Activated naive CD8-positive, alpha-beta T cell treated with anti-CD3 and anti-CD28 coated beads for 36 hours (primary cell): Measurements from ENCODE around the gene EFR3B. TPM values are rescaled to one million over a fixed set of nuclear protein-coding genes. Genes with fewer than 3 reads are reported as not detected.
"Not testable (repeated sequence)": the region's sequence is repeated elsewhere in the genome, so short reads cannot be mapped to it uniquely, and the experiment has no call there.

Source experiments
- DNase-seq: peaks from one replicate; pipeline ENCODE4 v3.0.0; 2021
- H3K27ac Mint-ChIP-seq: one replicate; pipeline ENCODE4 v1.8.0; 2022; ENCODE audit warnings: mild to moderate bottlenecking, moderate library complexity, mixed read lengths
- H3K27me3 Mint-ChIP-seq: one replicate; pipeline ENCODE4 v1.8.0; 2022; ENCODE audit warnings: mild to moderate bottlenecking, mixed read lengths
- H3K36me3 Mint-ChIP-seq: one replicate; pipeline ENCODE4 v1.8.0; 2021; ENCODE audit warnings: mild to moderate bottlenecking, mixed read lengths
- H3K4me1 Mint-ChIP-seq: one replicate; pipeline ENCODE4 v1.8.0; 2021; ENCODE audit warnings: mixed read lengths
- H3K4me3 Mint-ChIP-seq: one replicate; pipeline ENCODE4 v1.8.0; 2022; ENCODE audit warnings: mild to moderate bottlenecking, moderate library complexity, mixed read lengths
- H3K9me3 Mint-ChIP-seq: one replicate; pipeline ENCODE4 v1.8.0; 2022; ENCODE audit warnings: mixed read lengths
- total RNA-seq, 2 experiments: library from RNA; stranded (reverse); gene quantifications; one replicate each; pipeline ENCODE4 v1.2.3, GENCODE V29; 2021

The EFR3B gene
- total RNA-seq, 2 experiments from 2014 or later = 0.06 to 0.08 TPM

DNA sequence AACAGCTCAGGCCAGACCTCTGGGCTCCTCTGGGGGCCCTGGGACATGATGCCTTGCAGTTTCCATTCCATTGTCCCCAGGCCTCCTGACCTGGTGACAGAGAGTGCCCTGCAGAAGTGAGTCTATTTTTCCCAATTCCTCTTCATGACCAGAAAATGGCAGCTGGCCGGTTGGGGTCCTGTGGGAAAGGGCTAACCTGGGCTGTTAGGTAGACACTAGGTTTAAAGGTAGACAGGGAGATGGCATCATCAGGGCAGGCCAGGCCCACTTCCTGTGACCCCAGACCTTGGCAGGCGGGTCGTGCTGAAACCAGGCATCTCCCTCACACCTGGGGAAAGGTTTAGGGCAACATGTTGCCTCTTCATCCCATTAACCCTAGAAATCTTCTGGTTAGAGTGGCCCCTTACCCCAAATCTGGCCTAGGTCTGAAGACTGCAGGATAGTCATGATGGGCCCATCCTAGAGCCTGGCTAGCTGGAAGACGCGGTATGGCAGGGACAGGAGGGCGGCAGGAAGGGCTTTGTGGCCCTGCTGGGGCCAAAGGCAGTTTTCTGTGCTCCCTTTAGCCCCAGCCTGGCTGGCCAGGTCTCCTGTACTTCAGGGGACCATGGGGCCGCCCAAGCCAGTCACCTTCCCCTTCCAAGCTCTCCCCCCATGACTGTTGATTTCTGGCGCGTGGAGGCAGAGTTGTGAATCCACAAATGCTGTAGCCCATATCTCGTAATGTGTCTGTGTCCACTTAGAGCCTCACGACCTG, 116.4 kb downstream of the EFR3B start:
- peaks cover 5% of the 10 kb centered on the region for H3K9me3 Mint-ChIP-seq
- H3K27ac Mint-ChIP-seq = no peak overlapping the region
- no peak for DNase-seq
- H3K4me1 Mint-ChIP-seq = peaks cover 13% of the 10 kb centered on the region
- H3K36me3 Mint-ChIP-seq = peaks cover 13% of the 10 kb centered on the region
- H3K27me3 Mint-ChIP-seq = no peaks in the 10 kb centered on the region
- no peak overlapping the region for H3K4me3 Mint-ChIP-seq

DNA sequence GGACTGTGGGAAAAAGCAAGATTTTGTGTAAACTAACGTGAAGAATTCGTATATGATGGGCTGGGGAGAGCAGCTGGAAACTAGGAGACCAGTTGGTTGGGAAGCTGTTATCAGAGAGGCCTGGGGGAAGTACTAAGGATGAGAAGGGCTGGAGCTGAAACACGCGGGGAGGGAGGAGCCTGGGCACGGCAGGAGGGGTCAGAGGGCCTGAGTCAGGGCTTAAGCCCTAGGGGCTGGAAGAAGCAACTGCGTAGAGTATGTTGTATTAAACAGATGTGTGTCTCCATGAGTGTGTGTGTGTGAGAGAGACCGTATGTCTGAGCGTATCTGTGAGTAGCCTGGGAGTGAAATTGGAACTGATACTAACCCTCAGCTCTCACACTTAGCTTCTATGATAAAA, 118.1 kb downstream of the EFR3B start:
- Mint-ChIP-seq H3K4me1 (peaks cover 13% of the 10 kb centered on the region), H3K4me3 (peak overlapping the region; percentile 83), H3K9me3 (peaks cover 5% of the 10 kb centered on the region), H3K36me3 (peaks cover 13% of the 10 kb centered on the region), H3K27me3 (no peaks in the 10 kb centered on the region), H3K27ac (peak overlapping the region; percentile 86)
- no peak for DNase-seq

DNA sequence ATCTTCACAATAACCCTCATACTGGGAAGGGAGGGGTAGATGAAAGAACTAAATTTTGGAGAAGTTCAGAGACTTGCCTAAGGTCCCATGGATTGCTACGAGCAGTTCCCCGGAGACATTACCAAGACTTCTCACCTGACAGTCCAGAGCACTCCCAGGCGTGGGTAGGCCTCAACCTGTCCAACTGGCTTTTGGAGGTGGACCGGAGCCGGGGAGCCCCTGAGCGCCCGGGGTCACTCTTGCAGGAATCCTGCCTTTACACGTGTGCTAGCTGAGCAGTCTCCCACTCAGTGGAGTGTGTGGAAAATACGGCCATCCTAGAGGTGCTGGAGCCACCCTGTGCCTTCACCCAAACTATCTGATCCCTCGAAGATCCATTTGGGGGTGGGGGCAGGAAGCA, 118.5 kb downstream of the EFR3B start:
- Mint-ChIP-seq H3K27ac (peak overlapping the region; percentile 86), H3K9me3 (peaks cover 5% of the 10 kb centered on the region), H3K4me3 (peak overlapping the region; percentile 83)

DNA sequence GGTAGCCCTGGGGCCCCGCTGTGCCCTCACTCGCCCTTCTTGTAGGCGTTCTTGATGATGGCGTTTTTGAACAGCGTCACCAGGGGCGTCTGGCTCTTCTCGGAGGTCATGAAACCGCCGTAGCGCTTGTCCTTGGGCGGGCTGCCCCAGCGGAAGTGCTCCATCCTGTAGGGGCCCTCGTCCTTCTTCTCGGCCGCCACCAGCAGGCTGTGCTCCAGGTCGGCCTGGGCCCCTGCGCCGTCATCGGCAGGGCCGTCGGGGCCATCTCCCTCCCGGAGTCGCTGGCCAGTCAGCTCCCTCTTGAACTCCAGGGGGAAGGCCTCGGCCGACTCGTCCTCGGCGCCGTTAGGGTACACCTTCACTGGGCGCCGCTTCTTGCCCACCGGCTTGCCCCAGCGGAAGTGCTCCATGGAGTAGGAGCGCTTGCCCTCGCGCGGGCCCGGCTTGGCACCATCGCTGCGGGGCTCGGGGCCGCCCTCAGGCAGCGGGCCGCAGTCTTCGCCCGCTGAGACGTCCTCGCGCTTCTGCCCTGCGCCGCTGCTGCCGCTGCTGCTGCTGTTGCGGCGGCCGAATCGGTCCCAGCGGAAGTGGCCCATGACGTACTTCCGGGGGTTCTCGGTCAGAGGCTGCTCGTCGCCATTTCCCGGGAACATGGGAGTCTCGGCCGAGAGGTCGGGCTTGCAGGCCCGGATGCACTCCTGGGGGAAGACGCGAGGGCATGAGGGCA, 119.3 kb downstream of the EFR3B start:
- DNase-seq = peak; percentile 78
- Mint-ChIP-seq H3K27ac (peak overlapping the region; percentile 86), H3K9me3 (peaks cover 5% of the 10 kb centered on the region), H3K27me3 (no peaks in the 10 kb centered on the region), H3K4me1 (peaks cover 22% of the 10 kb centered on the region), H3K36me3 (peaks cover 13% of the 10 kb centered on the region), H3K4me3 (peak overlapping the region; percentile 83)

More for the DNA sequence above, 118.5 kb downstream of the EFR3B start:
- H3K27me3 Mint-ChIP-seq = no peaks in the 10 kb centered on the region
- peaks cover 13% of the 10 kb centered on the region for H3K36me3 Mint-ChIP-seq
- H3K4me1 Mint-ChIP-seq = peaks cover 14% of the 10 kb centered on the region
- DNase-seq = no peak

DNA sequence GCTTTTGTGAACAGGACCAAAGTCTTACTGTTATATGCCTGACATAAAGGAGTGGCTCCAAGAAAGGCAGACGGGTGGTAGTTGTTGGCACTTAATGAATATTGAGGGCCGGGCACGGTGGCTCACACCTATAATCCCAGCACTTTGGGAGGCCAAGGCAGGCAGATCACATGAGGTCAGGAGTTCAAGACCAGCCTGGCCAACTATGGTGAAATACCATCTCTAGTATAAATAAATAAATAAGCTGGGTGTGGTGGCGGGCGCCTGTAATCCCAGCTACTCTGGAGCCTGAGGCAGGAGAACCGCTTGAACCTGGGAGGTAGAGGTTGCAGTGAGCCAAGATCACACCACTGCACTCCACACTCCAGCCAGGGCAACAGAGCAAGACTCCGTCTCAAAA, 120.2 kb downstream of the EFR3B start:
- Mint-ChIP-seq H3K4me3 (peak overlapping the region; percentile 34), H3K36me3 (peaks cover 13% of the 10 kb centered on the region), H3K4me1 (peaks cover 28% of the 10 kb centered on the region), H3K27ac (peak overlapping the region; percentile 72)
- H3K27me3 Mint-ChIP-seq, H3K9me3 Mint-ChIP-seq, DNase-seq: not testable (repeated sequence)

DNA sequence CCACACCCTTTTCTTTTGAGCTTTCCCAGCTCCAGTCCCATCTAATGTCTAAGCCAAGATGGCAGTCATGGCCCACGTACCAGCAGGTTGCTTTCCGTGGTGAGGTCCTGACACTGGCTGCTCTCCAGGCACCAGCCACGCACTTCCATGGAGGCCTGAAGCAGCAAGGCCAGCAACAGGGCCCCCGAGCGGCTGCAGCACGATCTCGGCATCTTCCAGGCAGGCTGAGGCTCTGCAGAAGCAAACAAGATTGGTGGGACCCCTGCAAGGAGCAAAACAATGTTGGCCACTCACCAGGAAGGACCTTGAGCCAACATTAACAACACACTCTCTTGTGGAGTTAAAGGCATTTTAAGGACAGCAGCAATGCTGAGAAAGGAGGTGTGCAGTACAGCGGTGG, 122.7 kb downstream of the EFR3B start:
- Mint-ChIP-seq H3K27me3 (peaks cover 27% of the 10 kb centered on the region), H3K36me3 (peaks cover 12% of the 10 kb centered on the region), H3K4me1 (peaks cover 30% of the 10 kb centered on the region), H3K4me3 (no peak overlapping the region), H3K9me3 (peaks cover 4% of the 10 kb centered on the region), H3K27ac (no peak overlapping the region)
- DNase-seq = no peak

DNA sequence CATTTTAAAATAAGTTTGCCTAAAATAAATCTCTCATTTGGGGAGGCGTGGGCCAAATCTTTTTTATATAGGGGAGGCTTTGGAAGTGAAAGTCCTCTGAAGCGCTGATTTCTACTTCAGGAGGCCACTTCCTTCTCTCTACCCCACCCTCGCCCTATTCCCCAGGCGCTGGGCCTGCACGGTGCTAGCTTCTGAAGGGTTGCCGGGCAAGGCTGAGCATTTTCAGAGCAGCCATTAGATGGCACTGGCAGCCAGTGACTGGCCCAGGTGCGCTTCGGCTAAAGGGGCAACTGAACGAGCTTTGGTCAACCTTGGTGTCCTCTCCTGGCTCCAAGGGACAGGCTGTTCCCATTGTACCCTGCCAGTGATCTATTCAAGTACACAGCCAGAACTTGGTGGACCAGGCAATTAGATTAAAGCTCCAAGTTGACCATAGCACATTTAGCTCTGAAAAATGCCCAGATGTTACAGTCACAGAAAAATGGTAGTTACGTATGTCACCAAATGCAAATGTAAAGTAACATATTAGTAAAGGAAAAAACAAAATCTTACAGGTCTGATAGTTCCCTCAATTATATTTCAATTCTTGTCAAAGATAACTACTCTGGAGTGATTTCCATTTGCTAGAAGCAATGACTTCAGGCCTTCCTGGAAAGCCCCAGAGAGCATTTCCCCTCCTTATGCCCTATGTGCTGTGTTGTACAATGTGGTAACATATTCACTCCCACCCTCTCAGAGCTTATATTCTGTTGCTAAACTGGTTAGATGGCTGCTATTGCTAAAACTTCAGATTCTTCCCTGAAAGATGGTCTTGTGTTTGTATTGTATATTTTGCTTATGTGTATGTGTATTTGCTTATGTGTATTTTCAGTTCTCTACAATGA, 124.4 kb downstream of the EFR3B start:
- H3K36me3 Mint-ChIP-seq = no peaks in the 10 kb centered on the region
- H3K4me3 Mint-ChIP-seq = no peak overlapping the region
- H3K27ac Mint-ChIP-seq = no peak overlapping the region
- peaks cover 41% of the 10 kb centered on the region for H3K27me3 Mint-ChIP-seq
- DNase-seq = peak; percentile 55
- H3K9me3 Mint-ChIP-seq = no peaks in the 10 kb centered on the region
- peaks cover 24% of the 10 kb centered on the region for H3K4me1 Mint-ChIP-seq

DNA sequence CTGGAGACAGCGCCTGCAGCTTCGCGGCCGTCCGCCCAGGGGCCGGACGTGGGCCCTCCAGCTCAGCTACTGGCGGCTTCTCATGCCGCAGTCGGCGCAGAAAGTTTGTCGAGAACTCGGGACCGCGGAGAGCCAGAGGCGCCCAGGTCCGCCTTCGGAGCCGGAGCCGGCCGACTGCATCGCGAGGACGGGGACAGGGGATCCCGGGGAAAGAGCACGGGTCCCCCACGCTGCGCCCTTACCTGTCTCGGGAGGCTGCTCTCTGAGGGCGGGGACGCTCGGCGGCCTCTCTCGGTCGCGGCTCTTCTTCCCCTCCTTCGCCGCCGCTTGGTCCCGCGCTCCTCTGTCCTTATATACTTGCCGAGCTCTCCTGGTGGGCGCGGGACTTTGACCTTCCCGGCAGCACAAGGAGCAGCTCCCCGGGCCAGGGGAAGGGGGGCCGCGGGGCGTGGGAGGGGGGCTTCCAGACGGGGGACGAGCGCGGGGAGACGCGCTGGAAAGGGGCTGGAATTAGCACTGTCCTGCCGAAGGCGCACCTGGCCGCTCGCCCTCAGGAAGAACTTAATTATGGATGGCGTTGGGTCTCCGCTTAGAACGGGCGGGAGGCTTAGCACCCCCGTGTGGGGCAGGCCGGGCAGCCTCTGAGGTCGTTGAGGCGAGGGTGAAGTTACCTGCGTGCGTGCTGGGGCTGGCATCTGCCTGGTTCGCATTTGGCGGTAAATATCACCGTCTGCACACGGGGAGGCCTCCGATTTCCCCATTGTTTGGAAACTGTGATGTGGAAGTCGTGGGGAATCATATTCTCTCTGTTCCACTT, 126.6 kb downstream of the EFR3B start, which contains the start of gene POMC:
Gene POMC, minus strand, starts transcription at position 325 of the 817 bp plus-strand sequence. CDS start 3,808 bp downstream, outside the sequence.
- Mint-ChIP-seq H3K9me3 (no peaks in the 10 kb centered on the region), H3K27ac (no peak within 1 kb of the TSS), H3K4me3 (peak within 1 kb of the TSS; percentile 66), H3K4me1 (peaks cover 24% of the 10 kb centered on the region), H3K36me3 (no peaks in the 10 kb centered on the region), H3K27me3 (peaks cover 47% of the 10 kb centered on the region)
- DNase-seq = peak; percentile 43

DNA sequence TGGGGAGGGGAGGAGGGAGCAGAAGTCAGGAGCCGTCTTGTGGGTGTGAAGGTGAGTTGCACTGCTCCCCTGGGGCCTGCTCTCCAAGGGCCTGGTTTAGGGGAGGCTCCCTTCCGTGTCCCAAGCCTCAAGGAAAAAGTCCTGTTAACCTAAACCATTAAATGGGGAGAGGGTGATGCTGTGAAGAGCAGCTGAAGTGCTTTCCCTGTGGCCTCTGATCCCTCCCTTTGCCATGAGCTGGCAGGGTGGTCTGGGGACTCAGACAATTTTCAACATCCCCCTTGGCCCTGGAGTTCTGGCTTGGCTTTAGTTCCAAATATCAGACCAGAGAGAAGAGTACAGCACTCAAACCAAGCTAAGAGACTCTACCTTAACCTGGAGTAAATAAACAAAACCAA, 127.2 kb downstream of the EFR3B start:
- no peak for DNase-seq
- Mint-ChIP-seq H3K27me3 (peaks cover 50% of the 10 kb centered on the region), H3K4me1 (peaks cover 24% of the 10 kb centered on the region), H3K4me3 (peak overlapping the region; percentile 66), H3K27ac (no peak overlapping the region), H3K9me3 (no peaks in the 10 kb centered on the region), H3K36me3 (no peaks in the 10 kb centered on the region)

DNA sequence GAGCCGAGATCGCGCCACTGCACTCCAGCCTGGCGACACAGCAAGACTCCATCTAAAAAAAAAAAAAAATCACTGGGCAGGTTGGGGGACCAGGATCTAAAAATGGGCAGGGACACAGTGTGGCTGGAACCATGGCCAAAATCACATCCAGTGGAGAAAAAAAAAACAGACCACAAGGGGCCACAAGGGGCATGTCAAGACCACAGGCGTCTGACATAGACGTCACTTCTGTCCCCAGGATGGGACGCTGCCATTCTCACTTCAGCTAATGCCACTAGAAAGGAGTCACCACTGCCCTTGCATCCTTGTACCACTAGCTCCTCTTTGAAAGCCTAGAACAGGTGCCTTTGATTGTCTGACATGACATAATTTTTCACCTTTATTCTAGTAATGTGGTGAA, 129.0 kb downstream of the EFR3B start:
- DNase-seq = no peak
- Mint-ChIP-seq H3K27ac (no peak overlapping the region), H3K36me3 (no peaks in the 10 kb centered on the region), H3K4me1 (peaks cover 17% of the 10 kb centered on the region), H3K4me3 (no peak overlapping the region), H3K9me3 (no peaks in the 10 kb centered on the region), H3K27me3 (peaks cover 57% of the 10 kb centered on the region)

DNA sequence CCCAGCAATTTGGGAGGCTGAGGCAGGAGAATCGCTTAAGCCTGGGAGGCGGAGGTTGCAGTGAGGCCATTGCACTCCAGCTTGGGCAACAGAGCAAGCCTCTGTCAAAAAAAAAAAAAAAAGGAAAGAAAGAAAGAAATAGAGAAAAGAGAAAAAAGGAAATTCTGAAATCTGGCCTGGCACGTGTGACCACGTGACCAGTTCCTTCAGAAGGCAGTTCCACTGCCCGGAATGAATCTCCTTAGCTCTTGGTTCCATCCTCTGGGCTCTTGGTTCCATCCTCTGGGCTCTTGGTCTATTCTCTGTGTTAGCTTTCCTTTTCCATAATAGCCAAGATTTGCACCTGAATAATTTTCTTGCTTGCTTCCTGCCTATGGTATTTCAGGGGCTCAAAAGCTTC, 131.8 kb downstream of the EFR3B start:
- no peak for DNase-seq
- Mint-ChIP-seq H3K27me3 (peaks cover 42% of the 10 kb centered on the region), H3K4me1 (peaks cover 5% of the 10 kb centered on the region), H3K27ac (no peak overlapping the region), H3K36me3 (no peaks in the 10 kb centered on the region), H3K9me3 (no peaks in the 10 kb centered on the region), H3K4me3 (no peak overlapping the region)

DNA sequence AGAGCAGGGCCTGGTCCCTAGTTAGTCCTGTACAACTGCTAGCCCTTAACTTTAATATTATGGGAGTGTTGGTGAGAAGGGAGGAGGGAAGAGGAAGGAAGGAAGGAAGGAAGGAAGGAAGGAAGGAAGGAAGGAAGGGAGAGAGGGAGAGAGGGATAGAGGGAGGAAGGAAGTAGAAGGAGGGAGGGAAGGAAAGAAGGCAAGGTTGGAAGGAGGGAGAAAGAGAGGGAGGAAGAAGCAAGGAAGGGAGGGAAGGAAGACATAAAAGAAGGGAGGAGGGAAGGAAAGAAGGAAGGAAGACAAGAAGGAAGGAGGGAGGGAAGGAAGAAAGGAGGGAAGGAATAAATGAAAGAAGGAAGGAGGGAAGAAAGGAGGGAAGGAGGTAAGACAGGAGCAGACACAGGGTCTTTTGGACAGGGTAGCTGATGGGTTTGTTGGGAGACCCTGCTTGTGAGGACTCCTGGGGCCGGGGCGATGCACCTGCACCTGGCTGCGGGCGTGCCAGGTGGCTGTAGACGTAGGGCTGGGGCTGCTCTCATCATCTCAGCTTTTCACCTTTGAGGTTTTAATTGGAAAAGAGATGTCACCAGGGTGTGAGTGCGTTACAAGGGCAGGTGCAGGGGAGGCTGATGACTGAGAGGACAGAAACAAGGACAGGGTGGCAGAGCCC, 132.5 kb downstream of the EFR3B start:
- Mint-ChIP-seq H3K4me1 (no peaks in the 10 kb centered on the region), H3K27me3 (peaks cover 36% of the 10 kb centered on the region), H3K9me3 (no peaks in the 10 kb centered on the region), H3K36me3 (no peaks in the 10 kb centered on the region), H3K4me3 (no peak overlapping the region), H3K27ac (no peak overlapping the region)
- no peak for DNase-seq

DNA sequence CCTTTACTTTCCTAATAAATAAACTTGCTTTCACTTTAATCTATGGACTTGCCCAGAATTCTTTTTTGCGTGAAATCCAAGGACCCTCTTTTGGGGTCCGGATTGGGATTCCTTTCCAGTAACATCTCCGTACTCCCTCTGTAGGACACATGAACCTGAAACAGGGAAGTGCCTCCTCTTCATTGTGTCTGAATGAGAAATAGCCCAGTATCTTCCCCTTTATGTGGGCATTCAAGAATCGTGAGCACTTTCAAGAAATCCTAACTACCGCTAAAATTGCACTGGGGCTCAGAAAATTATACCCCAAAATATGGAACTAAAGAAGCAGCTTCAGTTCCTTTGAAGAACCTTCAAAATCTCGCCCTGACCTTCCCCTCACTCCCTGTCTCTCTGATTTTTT, 134.3 kb downstream of the EFR3B start:
- Mint-ChIP-seq H3K27me3 (peaks cover 20% of the 10 kb centered on the region), H3K4me3 (no peak overlapping the region), H3K36me3 (no peaks in the 10 kb centered on the region), H3K4me1 (no peaks in the 10 kb centered on the region), H3K9me3 (no peaks in the 10 kb centered on the region), H3K27ac (no peak overlapping the region)
- DNase-seq = no peak
